NCI-H510A (cell line): ENCODE data around the gene SGO2.
"Not testable (repeated sequence)": the region's sequence is repeated elsewhere in the genome, so short reads cannot be mapped to it uniquely, and the experiment has no call there.

Experiments used
- DNase-seq: peaks from one replicate; lab custom pipeline; 2025; lab: John Stamatoyannopoulos, UW

The SGO2 gene

GRCh38 chr2:200620606-200621390 is 94.8 kb downstream of the SGO2 start:
- DNase-seq: no peak

GRCh38 chr2:200622106-200622505 is 96.1 kb downstream of the SGO2 start:
- no peak for DNase-seq

DNA sequence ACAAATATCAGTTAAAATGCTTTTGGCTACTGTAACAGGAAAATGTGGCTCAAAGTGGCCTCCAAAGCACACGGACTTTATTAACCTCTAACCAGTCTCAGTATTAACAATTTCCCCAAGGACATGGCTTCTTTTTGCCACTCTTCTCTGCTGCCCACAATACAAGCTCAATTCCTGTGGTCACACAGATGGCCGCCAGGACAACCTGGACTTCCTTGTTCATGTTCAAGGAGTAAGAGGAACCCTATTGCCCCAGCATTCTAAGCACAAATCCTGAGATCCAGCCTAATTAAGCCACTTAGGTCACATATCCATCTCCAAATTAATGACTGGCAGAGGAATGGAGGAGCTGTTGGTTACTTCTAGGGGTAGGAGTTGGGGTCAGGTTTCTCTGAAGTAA is 98.0 kb downstream of the SGO2 start:
- DNase-seq: no peak

DNA sequence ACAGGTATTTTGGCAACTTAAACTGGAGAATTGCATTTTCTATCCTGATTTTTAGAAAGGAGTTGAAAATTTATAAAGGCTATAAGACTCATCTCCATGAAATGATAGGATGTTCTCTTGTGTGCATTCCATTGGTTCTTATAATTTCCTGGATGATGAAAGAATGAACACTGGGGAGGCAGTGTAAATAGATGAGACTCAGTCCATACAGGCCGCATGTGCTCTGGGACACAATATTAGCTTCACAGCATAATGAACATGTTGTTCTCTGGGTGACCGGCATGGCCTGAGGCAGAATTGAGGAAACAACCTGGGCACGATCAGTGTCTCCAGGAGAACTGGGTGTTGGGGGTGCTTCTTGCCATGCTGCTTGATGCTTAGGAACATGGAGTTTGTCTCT is 98.7 kb downstream of the SGO2 start:
- DNase-seq: no peak

DNA sequence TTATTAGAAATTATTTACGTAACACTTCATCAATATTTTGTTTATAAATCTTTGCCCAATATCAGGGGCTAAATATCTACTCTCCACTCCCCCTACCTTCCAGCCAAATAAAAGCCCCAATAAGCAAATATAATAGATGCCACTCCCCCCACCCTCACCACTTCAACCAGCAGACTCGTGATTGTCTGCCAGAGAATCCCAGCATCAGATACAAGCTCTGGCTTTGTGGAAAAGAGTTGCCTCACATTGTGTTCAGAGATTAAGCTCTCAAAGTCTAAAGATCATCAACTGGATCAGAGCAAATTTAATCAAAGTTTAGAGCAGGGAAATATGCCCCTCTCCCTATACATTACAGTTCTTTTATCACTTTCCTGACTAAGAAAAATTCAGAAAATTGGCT is 99.3 kb downstream of the SGO2 start:
- no peak for DNase-seq

DNA sequence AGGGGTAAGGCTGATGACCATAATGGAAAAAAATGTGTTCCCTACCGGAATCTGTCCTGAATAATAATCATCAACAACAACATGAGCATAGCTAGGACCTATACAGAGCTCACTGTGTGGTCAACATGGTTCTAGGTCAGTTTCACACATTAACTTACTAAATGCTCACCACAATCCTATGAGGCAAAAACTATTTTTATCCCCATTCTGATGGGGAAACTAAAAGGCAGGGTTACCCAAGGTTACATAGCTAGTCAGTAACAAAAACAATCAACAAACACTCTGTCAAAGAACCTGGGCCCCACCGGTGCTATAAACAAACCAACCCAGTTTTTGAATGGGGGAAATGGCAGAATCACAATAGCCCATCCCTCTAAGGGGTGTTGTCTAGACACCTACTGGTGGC is 100.0 kb downstream of the SGO2 start:
- DNase-seq: no peak

DNA sequence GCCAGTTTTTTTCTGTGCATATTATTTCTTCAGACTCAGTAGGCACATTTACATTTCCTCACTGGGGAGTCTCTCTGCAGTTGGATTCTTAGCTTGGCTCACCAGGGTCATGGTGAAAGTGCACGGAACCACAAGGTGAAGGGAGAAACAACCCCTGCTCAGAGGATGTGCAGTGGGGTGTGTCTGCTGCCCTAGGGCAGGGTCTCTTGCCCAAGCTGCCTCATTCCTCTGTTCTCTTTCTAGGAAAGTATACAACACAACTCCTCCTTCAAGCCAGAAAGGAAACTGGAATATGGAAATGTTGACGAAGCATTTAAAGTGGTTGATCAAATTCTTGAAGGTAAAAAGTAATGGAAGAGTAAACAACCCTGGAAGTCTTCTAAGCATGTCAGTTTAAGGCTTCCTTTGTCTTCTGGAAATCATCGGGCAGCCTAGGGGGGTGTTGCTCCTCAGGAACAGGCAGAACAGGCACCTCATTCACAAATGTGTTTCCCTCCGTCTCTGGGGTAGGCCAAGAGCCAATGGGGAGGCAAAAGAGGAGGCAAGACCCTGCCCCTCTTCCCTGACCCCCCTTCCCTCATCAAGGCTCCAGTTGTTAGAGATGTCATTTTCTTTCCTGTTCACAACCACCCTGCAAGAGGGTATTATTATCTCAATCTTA is 101.2 kb downstream of the SGO2 start:
- DNase-seq: no peak

DNA sequence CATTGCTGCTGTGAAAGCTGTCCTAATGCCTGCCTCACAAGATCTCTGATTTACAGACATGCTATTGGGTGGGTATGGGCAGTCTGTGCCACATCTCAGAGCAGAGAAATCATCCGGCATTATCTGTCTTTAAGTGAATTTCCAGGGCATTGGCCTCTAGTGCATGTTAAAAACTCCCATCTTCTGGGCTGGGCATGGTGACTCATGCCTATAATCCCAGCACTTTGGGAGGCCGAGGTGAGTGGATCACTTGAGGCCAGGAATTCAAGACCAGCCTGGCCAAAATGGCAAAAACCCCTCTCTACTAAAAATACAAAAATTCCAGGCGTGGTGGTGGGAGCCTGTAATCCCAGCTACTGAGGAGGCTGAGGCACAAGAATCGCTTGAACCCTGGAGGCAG is 102.5 kb downstream of the SGO2 start:
- DNase-seq: not testable (repeated sequence)

GRCh38 chr2:200631287-200631686 is 105.3 kb downstream of the SGO2 start:
- DNase-seq: no peak
